HepG2 (cell line): ENCODE measurements around the gene NPPB. TPM values are rescaled to one million over a fixed set of nuclear protein-coding genes. Genes with fewer than 3 reads are reported as not detected.

Experiments
- CBX2 ChIP-seq, 2 experiments: fragments of 200-600 bp in 1 of 2; sonication (generic); formaldehyde crosslinking in 1 of 2; IDR thresholded peaks; 2 replicates each; pipeline versions ENCODE4 v1.7.0 to v1.8.1; 2018 to 2022; ENCODE audit warnings: low read depth in 2 of 2, low read length in 1 of 2, mild to moderate bottlenecking in 1 of 2, missing genetic modification reagents in 1 of 2
- CENPBD1 ChIP-seq: sonication (generic); formaldehyde crosslinking; IDR thresholded peaks from 2 replicates; pipeline ENCODE4 v1.8.0; 2022; ENCODE audit warnings: missing genetic modification reagents, low read depth, mild to moderate bottlenecking, borderline replicate concordance
- CHD4 ChIP-seq: fragments of 200-600 bp; sonication (generic); IDR thresholded peaks from 2 replicates; pipeline ENCODE4 v1.7.0; 2017; ENCODE audit warnings: mild to moderate bottlenecking, low read length, borderline replicate concordance
- IKZF1 ChIP-seq: fragments of 450-650 bp; IDR thresholded peaks from 2 replicates; pipeline ENCODE4 v1.7.1; 2016
- MED1 ChIP-seq: sonication (generic); formaldehyde crosslinking; IDR thresholded peaks from 2 replicates; pipeline ENCODE4 v1.4.0; 2020; ENCODE audit warnings: missing genetic modification reagents
- MIER2 ChIP-seq: IDR thresholded peaks from 2 replicates; pipeline ENCODE4 v1.6.1; 2016; ENCODE audit warnings: missing biosample characterization, missing genetic modification reagents
- NAIF1 ChIP-seq: sonication (generic); formaldehyde crosslinking; IDR thresholded peaks from 2 replicates; pipeline ENCODE4 v1.5.0; 2020; ENCODE audit warnings: mild to moderate bottlenecking, missing genetic modification reagents, borderline replicate concordance
- NONO ChIP-seq, 2 experiments: fragments of 450-650 bp in 1 of 2; sonication (generic) in 1 of 2; formaldehyde crosslinking in 1 of 2; IDR thresholded peaks in 1 of 2; conservative IDR thresholded peaks in 1 of 2; 2 replicates each; pipeline versions ENCODE4 v1.6.1 to v1.8.0; 2017 to 2022; ENCODE audit warnings: mild to moderate bottlenecking in 1 of 2, missing genetic modification reagents in 1 of 2, moderate library complexity in 1 of 2
- NPAS2 ChIP-seq: sonication (generic); formaldehyde crosslinking; IDR thresholded peaks from 2 replicates; pipeline ENCODE4 v1.8.0; 2022; ENCODE audit warnings: mild to moderate bottlenecking, missing genetic modification reagents, borderline replicate concordance
- PBX2 ChIP-seq: IDR thresholded peaks from 2 replicates; pipeline ENCODE4 v1.6.1; 2016; ENCODE audit warnings: control low read depth
- PLRG1 ChIP-seq: fragments of 450-650 bp; conservative IDR thresholded peaks from 2 replicates; pipeline ENCODE4 v1.6.1; 2016
- RXRB ChIP-seq: IDR thresholded peaks from 2 replicates; pipeline ENCODE4 v1.6.1; 2016; ENCODE audit warnings: borderline replicate concordance, missing genetic modification reagents, missing compliant biosample characterization
- TEAD2 ChIP-seq: sonication (generic); formaldehyde crosslinking; IDR thresholded peaks from 2 replicates; pipeline ENCODE4 v1.9.0; 2021; ENCODE audit warnings: missing genetic modification reagents
- THYN1 ChIP-seq: sonication (generic); formaldehyde crosslinking; IDR thresholded peaks from 2 replicates; pipeline ENCODE4 v1.8.1; 2023; ENCODE audit warnings: low read depth, mild to moderate bottlenecking, moderate library complexity, missing genetic modification reagents, borderline replicate concordance
- TOE1 ChIP-seq: sonication (generic); formaldehyde crosslinking; IDR thresholded peaks from 2 replicates; pipeline ENCODE4 v1.4.0; 2020; ENCODE audit warnings: mild to moderate bottlenecking, missing genetic modification reagents
- ZBTB21 ChIP-seq: sonication (generic); formaldehyde crosslinking; IDR thresholded peaks from 2 replicates; pipeline ENCODE4 v1.4.0; 2020; ENCODE audit warnings: missing genetic modification reagents
- ZBTB3 ChIP-seq: sonication (generic); formaldehyde crosslinking; IDR thresholded peaks from 2 replicates; pipeline ENCODE4 v1.4.0; 2020; ENCODE audit warnings: low read depth, mild to moderate bottlenecking, moderate library complexity, missing genetic modification reagents, borderline replicate concordance
- ZBTB8A ChIP-seq: sonication (generic); formaldehyde crosslinking; IDR thresholded peaks from 2 replicates; pipeline ENCODE4 v1.4.0; 2020; ENCODE audit warnings: mild to moderate bottlenecking, low read depth, missing genetic modification reagents, borderline replicate concordance
- ZFP36L2 ChIP-seq: sonication (generic); formaldehyde crosslinking; IDR thresholded peaks from 2 replicates; pipeline ENCODE4 v1.4.0; 2020; ENCODE audit warnings: missing genetic modification reagents
- ZKSCAN8 ChIP-seq: IDR thresholded peaks from 2 replicates; pipeline ENCODE4 v1.6.1; 2016; ENCODE audit warnings: borderline replicate concordance, missing genetic modification reagents, missing compliant biosample characterization
- ZNF17 ChIP-seq: sonication (generic); formaldehyde crosslinking; IDR thresholded peaks from 2 replicates; pipeline ENCODE4 v1.5.0; 2020; ENCODE audit warnings: mild to moderate bottlenecking, missing genetic modification reagents
- ZNF383 ChIP-seq: sonication (generic); formaldehyde crosslinking; IDR thresholded peaks from 2 replicates; pipeline ENCODE4 v1.4.0; 2020; ENCODE audit warnings: missing genetic modification reagents, mild to moderate bottlenecking, borderline replicate concordance
- ZNF432 ChIP-seq: sonication (generic); formaldehyde crosslinking; IDR thresholded peaks from 2 replicates; pipeline ENCODE4 v1.5.0; 2020; ENCODE audit warnings: missing genetic modification reagents, mild to moderate bottlenecking, borderline replicate concordance
- ZNF484 ChIP-seq: sonication (generic); formaldehyde crosslinking; IDR thresholded peaks from 2 replicates; pipeline ENCODE4 v1.5.1; 2020; ENCODE audit warnings: mild to moderate bottlenecking, low read depth, missing genetic modification reagents, borderline replicate concordance
- ZNF567 ChIP-seq: sonication (generic); formaldehyde crosslinking; IDR thresholded peaks from 2 replicates; pipeline ENCODE4 v1.8.1; 2023; ENCODE audit warnings: mild to moderate bottlenecking, missing genetic modification reagents, borderline replicate concordance
- ZNF670 ChIP-seq: sonication (generic); formaldehyde crosslinking; IDR thresholded peaks from 2 replicates; pipeline ENCODE4 v1.8.0; 2022; ENCODE audit warnings: mild to moderate bottlenecking, missing genetic modification reagents, borderline replicate concordance
- ZNF678 ChIP-seq: sonication (generic); formaldehyde crosslinking; IDR thresholded peaks from 2 replicates; pipeline ENCODE4 v1.4.0; 2020; ENCODE audit warnings: mild to moderate bottlenecking, missing genetic modification reagents
- ZNF747 ChIP-seq: sonication (generic); formaldehyde crosslinking; IDR thresholded peaks from 2 replicates; pipeline ENCODE4 v1.8.1; 2023; ENCODE audit warnings: missing genetic modification reagents, mild to moderate bottlenecking, borderline replicate concordance
- ZSCAN12 ChIP-seq: sonication (generic); formaldehyde crosslinking; IDR thresholded peaks from 2 replicates; pipeline ENCODE4 v1.9.0; 2021; ENCODE audit warnings: mild to moderate bottlenecking, missing genetic modification reagents
- polyA plus RNA-seq, 8 experiments: library from polyadenylated mRNA; depleted of rRNA in 3 of 8; stranded (reverse) in 7 of 8; unstranded in 1 of 8; fragments of >200 nt; fragmentation: Illumina TruSeq in 4 of 8; extraction: Trizol in 4 of 8; gene quantifications; 2 replicates each; pipeline versions ENCODE4 v1.2.1 to v1.2.3, GENCODE V29; 2011 to 2016; ENCODE audit warnings: low read depth in 4 of 8, missing spikeins in 1 of 8, mixed read lengths in 1 of 8; ENCODE audit not compliant: insufficient read depth in 1 of 8
- total RNA-seq, 5 experiments: library from RNA; depleted of rRNA; stranded (reverse); fragments of >200 nt; fragmentation: Illumina TruSeq; extraction: Trizol; gene quantifications; 2 replicates each; pipeline ENCODE4 v1.2.3, GENCODE V29; 2016; ENCODE audit warnings: low read depth in 1 of 5

Gene NPPB
- total and polyA plus RNA-seq, 2 of the 13 experiments (the other 11 are each of a cell fraction or from before 2014, with no cell fraction given), result 1.9 TPM; not detected in 1

- TF ChIP-seq ZFP36L2 (CRISPR knock-in tag) (peak; percentile 98), ZNF17 (peak; percentile 65; the same call in 1 of the 2 replicates), ZNF383 (CRISPR knock-in tag) (no peak), MIER2 (peak; percentile 99), ZNF670 (CRISPR knock-in tag) (0 out of 2 replicates have a peak, but pooled peaks have one; percentile 50), ZBTB3 (CRISPR knock-in tag) (peak; percentile 87; the same call in 1 of the 2 replicates), NONO (IDR thresholded peaks at IDR 0.05) (no peak), NONO (CRISPR knock-in tag; conservative IDR thresholded peaks at IDR 0.05) (0 out of 2 replicates have a peak, but pooled peaks have one; percentile 36), TOE1 (no peak), ZNF484 (CRISPR knock-in tag) (peak; percentile 43; the same call in 1 of the 2 replicates), PLRG1 (no peak), CENPBD1 (CRISPR knock-in tag) (no peak; the same call in 1 of the 2 replicates), ZBTB8A (CRISPR knock-in tag) (peak; percentile 70; the same call in 1 of the 2 replicates), PBX2 (CRISPR knock-in tag) (no peak), ZNF567 (CRISPR knock-in tag) (no peak), ZBTB21 (peak; percentile 71; the same call in 1 of the 2 replicates), RXRB (CRISPR knock-in tag) (peak; percentile 85), TEAD2 (CRISPR knock-in tag) (0 out of 2 replicates have a peak, but pooled peaks have one; percentile 85), ZNF678 (peak; percentile 95), NAIF1 (CRISPR knock-in tag) (peak; percentile 83; the same call in 1 of the 2 replicates), ZSCAN12 (CRISPR knock-in tag) (peak; percentile 99), NPAS2 (CRISPR knock-in tag) (no peak), ZNF432 (CRISPR knock-in tag) (peak; percentile 83; the same call in 1 of the 2 replicates), ZKSCAN8 (CRISPR knock-in tag) (peak; percentile 90), THYN1 (CRISPR knock-in tag) (no peak), IKZF1 (no peak), ZNF747 (CRISPR knock-in tag) (no peak; the same call in 1 of the 2 replicates), MED1 (CRISPR knock-in tag) (peak; percentile 85), CBX2 (IDR thresholded peaks at IDR 0.05; ENCODE audit: low read depth, low read length) (no peak), CBX2 (CRISPR knock-in tag; IDR thresholded peaks at IDR 0.05; ENCODE audit: low read depth) (no peak), CHD4 (no peak)
Measured at GRCh38 chr1:11858968-11859871, 475 bp upstream of the NPPB start (continued).
